HepG2 (cell line): ENCODE data around the gene MED19. TPM values are rescaled to one million over a fixed set of nuclear protein-coding genes. Genes with fewer than 3 reads are reported as not detected.

Source experiments
- ATAC-seq: fragments of 200-7000 bp; cut with Tn5 transposase; 3 replicates; pipeline ENCODE4 v1.9.1; 2020; ENCODE audit warnings: mild to moderate bottlenecking, moderate library complexity
- BruUV-seq: library from RNA; stranded (reverse); fragments of 400-500 nt; replicated peaks from 2 replicates; lab custom pipeline; 2021; lab: Mats Ljungman, UMichigan
- CTCF ChIA-PET: fragments of 300-600 bp; formaldehyde crosslinking; extraction: SDS; loops from one replicate; lab custom pipeline; 2021; ENCODE audit warnings: low total read pairs, inconsistent platforms, low intra/inter-chr PET ratio; lab: Yijun Ruan, JAX
- POLR2A ChIA-PET: fragments of 350-600 bp; sonication (Branson Sonifier 250); formaldehyde crosslinking; loops from one replicate; lab custom pipeline; 2020; ENCODE audit warnings: antibody characterized with exemption, inconsistent platforms; lab: Yijun Ruan, JAX
- DNase-seq: peaks from one replicate; pipeline ENCODE4 v3.0.0-alpha.2; 2015; ENCODE audit warnings: low spot score
- FAIRE-seq: peaks from 3 replicates; lab custom pipeline; 2011; peaks lifted over from hg19 to GRCh38; lab: Jason Lieb, UNC
- H2AFZ ChIP-seq: one replicate; pipeline ENCODE4 v1.6.1; 2011; ENCODE audit warnings: low read length, inconsistent platforms
- H3K27ac ChIP-seq: fragments of 300-600 bp; 3 replicates; pipeline ENCODE4 v1.8.0; 2011; ENCODE audit warnings: mixed run types, mild to moderate bottlenecking, mixed read lengths, low read length, inconsistent platforms; ENCODE audit not compliant: insufficient read depth; ENCODE audit errors: extremely low read length
- H3K27me3 ChIP-seq, 2 experiments: fragments of 200-600 bp in 1 of 2; 2 replicates in 1 of 2; 3 replicates in 1 of 2; pipeline versions ENCODE4 v1.6.0 to v1.8.0; 2011; ENCODE audit warnings: low read length in 2 of 2, mild to moderate bottlenecking in 2 of 2, moderate library complexity in 2 of 2, inconsistent platforms in 1 of 2; ENCODE audit not compliant: insufficient read depth in 2 of 2, control insufficient read depth in 1 of 2
- H3K36me3 ChIP-seq, 2 experiments: fragments of 200-600 bp in 1 of 2; replicated peaks in 1 of 2; 2 replicates in 1 of 2; 3 replicates in 1 of 2; pipeline versions ENCODE4 v1.5.1 to v1.8.0; 2011; ENCODE audit warnings: low read length in 2 of 2, inconsistent platforms in 1 of 2; ENCODE audit not compliant: insufficient read depth in 2 of 2, control insufficient read depth in 1 of 2
- H3K4me1 ChIP-seq: 2 replicates; pipeline ENCODE4 v1.5.1; 2012; ENCODE audit warnings: low read length, inconsistent platforms; ENCODE audit not compliant: insufficient read depth
- H3K4me2 ChIP-seq: 2 replicates; pipeline ENCODE4 v1.6.0; 2011; ENCODE audit warnings: low read depth, low read length, inconsistent platforms
- H3K4me3 ChIP-seq, 3 experiments: fragments of 200-600 bp in 1 of 3; sonication (generic), shearing (Covaris generic) in 1 of 3; replicated peaks in 1 of 3; 2 replicates each; pipeline ENCODE4 v1.5.1; 2011 to 2016; ENCODE audit warnings: low read length in 3 of 3, inconsistent platforms in 2 of 3, low read depth in 2 of 3, mild to moderate bottlenecking in 2 of 3, control low read depth in 1 of 3, mixed read lengths in 1 of 3; ENCODE audit not compliant: insufficient read depth in 1 of 3
- H3K79me2 ChIP-seq: one replicate; pipeline ENCODE4 v1.6.1; 2011; ENCODE audit warnings: low read length, inconsistent platforms; ENCODE audit not compliant: insufficient read depth
- H3K9ac ChIP-seq: 2 replicates; pipeline ENCODE4 v1.6.0; 2011; ENCODE audit warnings: mild to moderate bottlenecking, low read depth, low read length, inconsistent platforms; ENCODE audit not compliant: insufficient read depth
- H3K9me3 ChIP-seq: 2 replicates; pipeline ENCODE4 v1.5.1; 2012; ENCODE audit warnings: mild to moderate bottlenecking, low read length
- H4K20me1 ChIP-seq: 2 replicates; pipeline ENCODE4 v1.6.0; 2011; ENCODE audit warnings: inconsistent platforms, mild to moderate bottlenecking, low read length, moderate library complexity; ENCODE audit not compliant: insufficient read depth
- BRD4 ChIP-seq: sonication (generic); formaldehyde crosslinking; IDR thresholded peaks from 2 replicates; pipeline ENCODE4 v1.4.0; 2020; ENCODE audit warnings: missing genetic modification reagents
- GATAD2A ChIP-seq: IDR thresholded peaks from 2 replicates; pipeline ENCODE4 v1.6.1; 2016
- HMG20B ChIP-seq: conservative IDR thresholded peaks from 2 replicates; pipeline ENCODE4 v1.6.1; 2016; ENCODE audit warnings: missing genetic modification reagents, missing compliant biosample characterization
- HNRNPLL ChIP-seq: fragments of 200-400 bp; formaldehyde crosslinking; IDR thresholded peaks from 2 replicates; pipeline ENCODE4 v1.6.1; 2017; ENCODE audit warnings: mild to moderate bottlenecking, low read depth, low read length; ENCODE audit not compliant: poor library complexity, severe bottlenecking
- KDM5B ChIP-seq: sonication (generic); formaldehyde crosslinking; IDR thresholded peaks from 2 replicates; pipeline ENCODE4 v1.4.0; 2020; ENCODE audit warnings: missing genetic modification reagents, mild to moderate bottlenecking, borderline replicate concordance
- NFYB ChIP-seq: sonication (generic); formaldehyde crosslinking; IDR thresholded peaks from 2 replicates; pipeline ENCODE4 v1.4.0; 2020; ENCODE audit warnings: missing genetic modification reagents
- NFYC ChIP-seq: IDR thresholded peaks from 2 replicates; pipeline ENCODE4 v1.6.1; 2016; ENCODE audit warnings: missing genetic modification reagents, missing compliant biosample characterization
- PHF20 ChIP-seq: sonication (generic); formaldehyde crosslinking; IDR thresholded peaks from 2 replicates; pipeline ENCODE4 v1.5.0; 2020; ENCODE audit warnings: mild to moderate bottlenecking, missing genetic modification reagents
- RAD21 ChIP-seq: fragments of 450-650 bp; formaldehyde crosslinking; IDR thresholded peaks from 2 replicates; pipeline ENCODE4 v1.5.0; 2020; ENCODE audit warnings: mild to moderate bottlenecking
- SRY ChIP-seq: sonication (generic); formaldehyde crosslinking; IDR thresholded peaks from 2 replicates; pipeline ENCODE4 v1.8.0; 2022; ENCODE audit warnings: mild to moderate bottlenecking, missing genetic modification reagents
- TARDBP ChIP-seq: sonication (generic); formaldehyde crosslinking; IDR thresholded peaks from 2 replicates; pipeline ENCODE4 v1.8.0; 2022; ENCODE audit warnings: mild to moderate bottlenecking, missing genetic modification reagents
- THAP9 ChIP-seq: sonication (generic); formaldehyde crosslinking; IDR thresholded peaks from 2 replicates; pipeline ENCODE4; 2020; ENCODE audit warnings: missing genetic modification reagents, mild to moderate bottlenecking, borderline replicate concordance
- ZFP1 ChIP-seq: IDR thresholded peaks from 2 replicates; pipeline ENCODE4 v1.6.1; 2016
- ZNF205 ChIP-seq: IDR thresholded peaks from 2 replicates; pipeline ENCODE4 v1.6.1; 2018; ENCODE audit warnings: missing biosample characterization, missing genetic modification reagents
- ZNF350 ChIP-seq: sonication (generic); formaldehyde crosslinking; IDR thresholded peaks from 2 replicates; pipeline ENCODE4 v1.4.0; 2020; ENCODE audit warnings: mild to moderate bottlenecking, low read depth, missing genetic modification reagents, borderline replicate concordance
- ZNF580 ChIP-seq: IDR thresholded peaks from 2 replicates; pipeline ENCODE4 v1.6.1; 2016; ENCODE audit warnings: low read depth, borderline replicate concordance
- ZNF747 ChIP-seq: sonication (generic); formaldehyde crosslinking; IDR thresholded peaks from 2 replicates; pipeline ENCODE4 v1.8.1; 2023; ENCODE audit warnings: missing genetic modification reagents, mild to moderate bottlenecking, borderline replicate concordance
- ZNF768 ChIP-seq: sonication (generic); formaldehyde crosslinking; IDR thresholded peaks from 2 replicates; pipeline ENCODE4 v1.4.0; 2020; ENCODE audit warnings: missing genetic modification reagents
- ZNF788 ChIP-seq: sonication (generic); formaldehyde crosslinking; IDR thresholded peaks from 2 replicates; pipeline ENCODE4 v1.5.0; 2020; ENCODE audit warnings: mild to moderate bottlenecking, missing genetic modification reagents, borderline replicate concordance
- WGBS: methylation state at CpG from one replicate; pipeline ENCODE4 v1.1.6; 2017; ENCODE audit warnings: low lambda C conversion rate; 5-methylcytosine and 5-hydroxymethylcytosine counted together
- in situ Hi-C: cut with HindIII; loops from 2 replicates; pipeline ENCODE4 v1.10.0; 2017; ENCODE audit warnings: low pct_unique_long_range_greater_than_20kb; ENCODE audit not compliant: extremely low pct_ligation_motif_present
- intact Hi-C: fragments of 100-400 bp; cut with micrococcal nuclease; formaldehyde crosslinking; loops from one replicate; pipeline ENCODE4 v1.10.0; 2022; ENCODE audit not compliant: unreplicated experiment
- polyA plus RNA-seq, 8 experiments: library from polyadenylated mRNA; depleted of rRNA in 3 of 8; stranded (reverse) in 7 of 8; unstranded in 1 of 8; fragments of >200 nt; fragmentation: Illumina TruSeq in 4 of 8; extraction: Trizol in 4 of 8; gene quantifications; 2 replicates each; pipeline versions ENCODE4 v1.2.1 to v1.2.3, GENCODE V29; 2011 to 2016; ENCODE audit warnings: low read depth in 4 of 8, missing spikeins in 1 of 8, mixed read lengths in 1 of 8; ENCODE audit not compliant: insufficient read depth in 1 of 8
- total RNA-seq, 5 experiments: library from RNA; depleted of rRNA; stranded (reverse); fragments of >200 nt; fragmentation: Illumina TruSeq; extraction: Trizol; gene quantifications; 2 replicates each; pipeline ENCODE4 v1.2.3, GENCODE V29; 2016; ENCODE audit warnings: low read depth in 1 of 5
- TF ChIP-seq, protein P1 (sequence below): sonication (generic); formaldehyde crosslinking; IDR thresholded peaks from 2 replicates; pipeline ENCODE4 v1.5.0; 2020; ENCODE audit warnings: missing genetic modification reagents

The MED19 gene
- total and polyA plus RNA-seq, 2 of the 13 experiments (the other 11 are each of a cell fraction or from before 2014, with no cell fraction given): 12.9 to 13.8 TPM

GRCh38 chr11:57741132-57742086, 29.4 kb upstream of the MED19 start, which contains the start of gene SELENOH:
TSS of gene SELENOH (plus strand) at chr11:57741491. CDS start at chr11:57741596, 105 bp downstream.
- peaks cover 7% of the 10 kb centered on the region; the same call in 1 of the 2 replicates for H3K4me1 ChIP-seq
- no peak within 1 kb of the TSS for H2AFZ ChIP-seq
- peak within 1 kb of the TSS; percentile 71 for H3K4me2 ChIP-seq
- peak within 1 kb of the TSS; percentile 85 for H3K9ac ChIP-seq
- H3K9me3 ChIP-seq: no peaks in the 10 kb centered on the region
- peak; percentile 84 for DNase-seq
- H4K20me1 ChIP-seq: no peaks in the 10 kb centered on the region
- peak within 1 kb of the TSS; percentile 80 for H3K27ac ChIP-seq
- 76% methylated on average over 69 of the region's 75 CpGs for WGBS
- ATAC-seq: peak; percentile 94
- H3K27me3 ChIP-seq: no peaks in the 10 kb centered on the region
- H3K36me3 ChIP-seq: peaks cover 12 to 75% of the 10 kb centered on the region in 2 experiments
- peaks cover 15% of the 10 kb centered on the region for H3K79me2 ChIP-seq
- ChIA-PET CTCF (no interaction called here), POLR2A (interaction anchor here (0.6 to 2.7 kb wide), 11 partner anchors 9 to 59 kb away, joined by 3 to 18 read pairs (median 6); partner anchors contain the start of genes BTBD18, CTNND1, MED19 and TMX2)
- BruUV-seq: no TSS peak
- H3K4me3 ChIP-seq: peak within 1 kb of the TSS; percentile 58 to 78 (median 78)
- FAIRE-seq: peak; percentile 66
- intact Hi-C loops: no loop called here
- in situ Hi-C loops: loop anchor here (10.0 kb wide), 1 partner anchor 773 kb away; no protein-coding TSS in a partner anchor
- TF ChIP-seq ZNF580 (CRISPR knock-in tag) (no peak), ZFP1 (CRISPR knock-in tag) (0 out of 2 replicates have a peak, but pooled peaks have one; percentile 27), KDM5B (CRISPR knock-in tag) (peak; percentile 44; the same call in 1 of the 2 replicates), TARDBP (CRISPR knock-in tag) (peak; percentile 82; the same call in 1 of the 2 replicates), RAD21 (CRISPR knock-in tag) (peak; percentile 53), THAP9 (CRISPR knock-in tag) (peak; percentile 83; the same call in 1 of the 2 replicates), NFYB (CRISPR knock-in tag) (peak; percentile 40; the same call in 1 of the 2 replicates), SRY (CRISPR knock-in tag) (0 out of 2 replicates have a peak, but pooled peaks have one; percentile 39), HMG20B (CRISPR knock-in tag) (0 out of 2 replicates have a peak, but pooled peaks have one; percentile 19), ZNF768 (CRISPR knock-in tag) (peak; percentile 43; the same call in 1 of the 2 replicates), GATAD2A (CRISPR knock-in tag) (peak; percentile 34; the same call in 1 of the 2 replicates), NFYC (CRISPR knock-in tag) (peak; percentile 41; the same call in 1 of the 2 replicates), HNRNPLL (peak; percentile 90), ZNF747 (peak; percentile 89), BRD4 (CRISPR knock-in tag) (0 out of 2 replicates have a peak, but pooled peaks have one; percentile 53), ZNF788 (CRISPR knock-in tag) (peak; percentile 96), ZNF205 (CRISPR knock-in tag) (peak; percentile 69; the same call in 1 of the 2 replicates), PHF20 (CRISPR knock-in tag) (peak; percentile 95), ZNF350 (CRISPR knock-in tag) (peak; percentile 80)
- TF ChIP-seq, protein P1, sequence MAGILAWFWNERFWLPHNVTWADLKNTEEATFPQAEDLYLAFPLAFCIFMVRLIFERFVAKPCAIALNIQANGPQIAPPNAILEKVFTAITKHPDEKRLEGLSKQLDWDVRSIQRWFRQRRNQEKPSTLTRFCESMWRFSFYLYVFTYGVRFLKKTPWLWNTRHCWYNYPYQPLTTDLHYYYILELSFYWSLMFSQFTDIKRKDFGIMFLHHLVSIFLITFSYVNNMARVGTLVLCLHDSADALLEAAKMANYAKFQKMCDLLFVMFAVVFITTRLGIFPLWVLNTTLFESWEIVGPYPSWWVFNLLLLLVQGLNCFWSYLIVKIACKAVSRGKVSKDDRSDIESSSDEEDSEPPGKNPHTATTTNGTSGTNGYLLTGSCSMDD: no peak
